ENCODE measurements around the gene HTATIP2. TPM values are rescaled to one million over a fixed set of nuclear protein-coding genes. Genes with fewer than 3 reads are reported as not detected.
A peak's percentile ranks its signal among the peaks of the same experiment; 100 is the strongest.

The HTATIP2 gene
- total and polyA plus RNA-seq, 2 donors (not counting 3 experiments of a cell fraction or from before 2014, with no cell fraction given): 37.2 to 57.6 TPM

GRCh38 chr11:20397281-20397680 is 33.8 kb downstream of the HTATIP2 start:
- intact Hi-C loops (cut with micrococcal nuclease): loop anchor here (1.0 kb wide), 2 partner anchors 46 to 213 kb away; no protein-coding TSS in a partner anchor
- Histone ChIP-seq H3K4me2 (ENCODE audit: insufficient read depth, low read length) (no peak overlapping the region), H3K27ac (ENCODE audit: insufficient read depth, low read depth, low read length) (no peak overlapping the region), H2AFZ (ENCODE audit: low read depth, low read length) (no peak overlapping the region), H3K4me1 (ENCODE audit: control insufficient read depth, extremely low read depth, insufficient read depth, low read length) (no peaks in the 10 kb centered on the region), H3K4me3 (replicated peaks in 1 of 3; ENCODE audit: insufficient read depth in 1 of 3, low read depth in 1 of 3, low read length in 3 of 3) (no peak overlapping the region), H3K79me2 (ENCODE audit: control insufficient read depth, insufficient read depth, low read length) (no peaks in the 10 kb centered on the region), H3K36me3 (ENCODE audit: control insufficient read depth in 2 of 2, extremely low read depth in 1 of 2, insufficient read depth in 2 of 2, low read length in 2 of 2) (peaks cover 0 to 7% of the 10 kb centered on the region in 2 experiments), H3K9me3 (replicated peaks; ENCODE audit: control insufficient read depth, insufficient read depth, low read length) (no peaks in the 10 kb centered on the region), H4K20me1 (replicated peaks; ENCODE audit: control insufficient read depth, extremely low read depth, insufficient read depth, low read length) (no peaks in the 10 kb centered on the region), H3K27me3 (ENCODE audit: control insufficient read depth in 2 of 2, insufficient read depth in 2 of 2, low read length in 2 of 2) (no peaks in the 10 kb centered on the region), H3K9me1 (replicated peaks; ENCODE audit: control insufficient read depth, extremely low read depth, insufficient read depth, low read length) (no peaks in the 10 kb centered on the region), H3K9ac (replicated peaks; ENCODE audit: extremely low read depth, insufficient read depth, low read length) (no peak overlapping the region)
- dilution Hi-C loops (cut with MboI; ENCODE audit: extremely low pct_ligation_motif_present, low sequenced_read_pairs): no loop called here
- ChIA-PET CTCF (interaction anchor here (0.6 to 6.9 kb wide), 26 partner anchors 8 to 269 kb away, joined by 3 to 131 read pairs (median 5); no protein-coding TSS in a partner anchor), POLR2A (no interaction called here)
- BruUV-seq (replicated peaks): no TSS peak
- peak; percentile 43 for FAIRE-seq
- TF ChIP-seq, protein P1, sequence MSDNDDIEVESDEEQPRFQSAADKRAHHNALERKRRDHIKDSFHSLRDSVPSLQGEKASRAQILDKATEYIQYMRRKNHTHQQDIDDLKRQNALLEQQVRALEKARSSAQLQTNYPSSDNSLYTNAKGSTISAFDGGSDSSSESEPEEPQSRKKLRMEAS (IDR thresholded peaks at IDR 0.05; ENCODE audit: insufficient read depth, insufficient read length): no peak
- TF ChIP-seq JUN (IDR thresholded peaks at IDR 0.05; ENCODE audit: borderline replicate concordance, insufficient read depth, insufficient read length, low read depth) (no peak), POLR2AphosphoS5 (IDR thresholded peaks at IDR 0.05; ENCODE audit: insufficient read depth, low read depth, low read length) (no peak), MYC (IDR thresholded peaks at IDR 0.05; ENCODE audit: low read depth, low read length) (no peak), POLR2A (IDR thresholded peaks at IDR 0.05; ENCODE audit: low read depth, low read length) (no peak), EZH2 (IDR thresholded peaks at IDR 0.05; ENCODE audit: borderline replicate concordance, low read depth, low read length, severe bottlenecking) (no peak), GATA2 (IDR thresholded peaks at IDR 0.05; ENCODE audit: insufficient read depth, insufficient read length, low read depth, low read length) (no peak)
- TF ChIP-seq, protein P2, sequence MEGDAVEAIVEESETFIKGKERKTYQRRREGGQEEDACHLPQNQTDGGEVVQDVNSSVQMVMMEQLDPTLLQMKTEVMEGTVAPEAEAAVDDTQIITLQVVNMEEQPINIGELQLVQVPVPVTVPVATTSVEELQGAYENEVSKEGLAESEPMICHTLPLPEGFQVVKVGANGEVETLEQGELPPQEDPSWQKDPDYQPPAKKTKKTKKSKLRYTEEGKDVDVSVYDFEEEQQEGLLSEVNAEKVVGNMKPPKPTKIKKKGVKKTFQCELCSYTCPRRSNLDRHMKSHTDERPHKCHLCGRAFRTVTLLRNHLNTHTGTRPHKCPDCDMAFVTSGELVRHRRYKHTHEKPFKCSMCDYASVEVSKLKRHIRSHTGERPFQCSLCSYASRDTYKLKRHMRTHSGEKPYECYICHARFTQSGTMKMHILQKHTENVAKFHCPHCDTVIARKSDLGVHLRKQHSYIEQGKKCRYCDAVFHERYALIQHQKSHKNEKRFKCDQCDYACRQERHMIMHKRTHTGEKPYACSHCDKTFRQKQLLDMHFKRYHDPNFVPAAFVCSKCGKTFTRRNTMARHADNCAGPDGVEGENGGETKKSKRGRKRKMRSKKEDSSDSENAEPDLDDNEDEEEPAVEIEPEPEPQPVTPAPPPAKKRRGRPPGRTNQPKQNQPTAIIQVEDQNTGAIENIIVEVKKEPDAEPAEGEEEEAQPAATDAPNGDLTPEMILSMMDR (IDR thresholded peaks at IDR 0.05; ENCODE audit: extremely low read depth in 1 of 2, insufficient read depth in 1 of 2, low read depth in 1 of 2, low read length in 2 of 2): peak; percentile 33 to 57
- peak; percentile 41 for DNase-seq (ENCODE audit: low read depth, low spot score)

All from endothelial cell of umbilical vein (primary cell).